HG03097 (cell line): ENCODE results near the gene CUX1.
"Not testable (repeated sequence)": the region's sequence is repeated elsewhere in the genome, so short reads cannot be mapped to it uniquely, and the experiment has no call there.

Experiments
- ATAC-seq: cut with Tn5 transposase; IDR thresholded peaks from one replicate; pipeline ENCODE4 v1.9.1; 2021; ENCODE audit not compliant: unreplicated experiment, low FRiP score

The CUX1 gene

DNA sequence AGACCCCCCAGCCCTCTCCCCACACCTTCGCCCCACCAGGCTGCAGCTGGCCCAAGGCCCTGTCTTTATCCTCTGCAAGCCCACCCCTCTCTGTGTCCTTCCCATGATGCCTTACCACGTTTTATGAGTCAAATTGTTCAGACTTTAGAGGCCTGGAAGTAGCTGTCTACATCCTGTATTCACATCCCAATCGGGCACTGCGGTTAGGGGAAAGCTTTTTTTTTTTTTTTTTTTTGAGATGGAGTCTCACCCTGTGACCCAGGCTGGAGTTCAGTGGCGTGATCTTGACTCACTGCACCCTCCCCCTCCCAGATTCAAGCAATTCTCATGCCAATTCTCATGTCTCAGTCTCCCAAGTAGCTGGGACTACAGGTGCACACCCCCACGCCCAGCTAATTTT lies 347.7 kb downstream of the CUX1 start:
- ATAC-seq, result no peak

DNA sequence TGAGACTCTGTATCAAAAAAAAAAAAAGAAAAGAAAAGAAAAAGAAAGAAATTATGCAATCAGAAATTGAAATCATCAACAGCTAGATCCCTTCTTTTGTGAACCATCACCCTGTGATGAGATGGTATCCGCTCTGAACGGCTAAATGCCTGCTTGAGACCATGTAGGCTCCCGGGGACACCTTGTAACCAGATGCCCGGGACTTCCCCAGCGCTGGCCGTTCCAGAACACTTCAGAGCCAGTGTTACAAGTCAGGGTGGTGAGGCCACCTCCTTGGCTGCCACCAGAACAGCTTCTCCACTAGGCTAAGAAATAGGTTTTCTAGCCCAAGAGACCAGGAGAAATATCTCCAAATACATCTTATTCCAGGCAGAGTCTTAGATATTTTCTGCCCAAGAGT lies 349.8 kb downstream of the CUX1 start:
- no peak for ATAC-seq

DNA sequence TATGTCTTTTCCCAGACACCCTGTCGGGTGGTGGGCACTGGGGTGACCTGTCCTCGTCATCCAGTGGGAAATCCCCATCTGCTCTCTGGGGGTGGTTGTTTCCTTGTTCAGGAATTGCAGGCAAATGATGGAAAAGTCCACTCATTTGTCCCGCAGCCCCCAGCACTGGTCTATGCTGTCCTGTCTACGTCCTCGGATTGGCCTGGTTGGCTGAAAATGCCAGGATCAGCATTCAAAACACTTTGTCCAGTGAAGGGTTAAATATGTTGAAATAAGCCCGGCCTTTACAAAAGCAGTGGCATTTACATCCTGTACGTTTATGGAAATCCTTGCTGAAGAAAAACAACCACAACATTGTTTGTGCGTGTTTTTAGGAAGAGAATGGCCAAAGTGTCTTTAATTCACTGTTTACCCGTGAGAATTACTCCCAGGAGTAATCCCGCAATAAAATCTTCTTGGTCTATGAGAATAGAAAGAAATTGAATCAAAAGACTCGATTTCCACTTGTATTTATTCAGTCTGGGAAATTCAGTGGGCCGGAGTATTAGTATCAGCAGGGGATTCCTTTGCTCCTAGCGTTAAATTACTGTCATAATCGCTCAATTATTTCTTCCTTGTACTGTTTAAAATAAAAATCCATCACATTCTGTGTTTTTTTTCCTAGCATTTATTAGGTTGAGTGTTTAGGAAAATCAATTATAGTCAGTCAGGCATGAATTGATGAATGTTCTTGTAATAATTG lies 352.4 kb downstream of the CUX1 start:
- ATAC-seq, result no peak

DNA sequence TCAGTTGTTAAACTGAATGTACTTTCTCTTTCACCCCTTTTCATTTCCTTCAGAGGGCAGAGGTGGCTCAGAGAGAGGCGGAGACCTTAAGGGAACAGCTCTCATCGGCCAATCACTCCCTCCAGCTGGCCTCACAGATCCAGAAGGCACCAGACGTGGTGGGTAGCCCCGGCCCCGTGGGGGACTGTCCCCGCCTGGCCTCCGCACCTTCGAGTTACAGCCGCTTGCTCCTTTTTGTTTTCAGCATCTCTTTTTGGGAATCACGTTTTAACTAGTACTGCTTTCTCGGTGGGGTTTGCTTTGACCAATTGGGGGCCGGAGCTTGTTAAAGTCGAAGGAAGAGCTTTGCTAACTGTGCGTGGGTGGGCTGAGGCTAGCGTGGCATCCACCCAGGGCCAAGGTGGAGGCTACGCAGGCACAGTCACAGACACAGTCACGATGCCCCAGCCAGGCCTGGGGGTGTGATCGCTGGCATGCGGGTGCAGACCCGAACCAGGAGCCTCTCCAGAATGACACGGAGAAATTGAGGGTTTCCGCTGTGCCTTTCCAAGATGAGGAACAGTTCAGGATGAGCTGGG lies 353.1 kb downstream of the CUX1 start:
- no peak for ATAC-seq

DNA sequence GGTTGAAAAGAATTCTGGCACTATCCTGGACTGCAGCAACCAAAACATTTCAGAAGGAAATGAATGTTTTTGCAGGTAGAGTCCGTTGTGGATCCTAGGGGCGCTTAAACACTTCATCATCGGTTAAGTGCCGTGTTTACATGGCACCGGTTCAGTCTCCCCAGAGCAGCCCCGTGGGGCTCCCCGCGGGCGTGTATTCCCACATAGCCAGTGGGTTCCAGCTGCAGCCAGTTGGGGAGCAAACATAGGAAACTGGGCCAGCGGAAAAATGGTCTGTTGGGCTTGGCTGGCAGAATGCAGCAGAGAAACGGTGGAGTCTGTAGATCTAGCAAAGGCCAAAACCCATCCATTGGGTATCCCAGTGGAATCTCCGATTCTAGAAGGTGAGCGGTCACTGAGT lies 356.2 kb downstream of the CUX1 start:
- no peak for ATAC-seq

DNA sequence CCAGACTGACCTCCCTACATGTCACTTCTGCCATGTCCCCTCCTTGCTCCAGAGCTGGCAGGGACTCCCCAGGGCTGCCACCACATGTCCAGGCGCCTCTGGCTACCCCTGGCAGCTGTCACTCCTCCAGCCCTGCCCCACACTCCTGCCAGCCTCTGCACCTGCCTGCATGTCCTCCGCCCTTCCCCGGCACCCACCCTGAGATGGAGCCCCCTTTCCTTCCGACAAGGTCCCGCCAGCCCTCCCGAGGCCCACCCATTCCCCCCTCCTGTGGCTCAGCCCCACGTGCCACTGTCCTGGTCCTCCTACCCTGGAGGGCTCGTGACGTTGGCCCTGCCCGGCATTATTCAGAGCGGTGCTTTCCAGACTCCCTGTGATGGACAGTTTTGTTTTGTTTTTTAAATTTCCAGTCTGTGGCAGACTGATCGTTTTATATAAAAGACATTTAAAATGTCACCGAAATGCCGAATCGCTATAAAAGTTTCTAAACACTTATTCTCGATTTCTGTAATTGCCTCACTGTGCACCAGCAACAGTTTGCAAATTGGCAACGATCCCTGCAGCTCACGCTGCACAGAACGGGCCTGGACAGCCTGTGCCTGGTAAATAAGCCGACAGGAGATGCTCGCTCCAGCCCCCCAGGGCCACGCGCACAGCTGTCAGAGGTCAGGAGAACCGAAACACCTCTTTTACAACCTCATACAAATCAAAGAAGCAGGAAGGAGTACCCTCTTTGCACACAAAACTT lies 358.2 kb downstream of the CUX1 start:
- ATAC-seq, result no peak

DNA sequence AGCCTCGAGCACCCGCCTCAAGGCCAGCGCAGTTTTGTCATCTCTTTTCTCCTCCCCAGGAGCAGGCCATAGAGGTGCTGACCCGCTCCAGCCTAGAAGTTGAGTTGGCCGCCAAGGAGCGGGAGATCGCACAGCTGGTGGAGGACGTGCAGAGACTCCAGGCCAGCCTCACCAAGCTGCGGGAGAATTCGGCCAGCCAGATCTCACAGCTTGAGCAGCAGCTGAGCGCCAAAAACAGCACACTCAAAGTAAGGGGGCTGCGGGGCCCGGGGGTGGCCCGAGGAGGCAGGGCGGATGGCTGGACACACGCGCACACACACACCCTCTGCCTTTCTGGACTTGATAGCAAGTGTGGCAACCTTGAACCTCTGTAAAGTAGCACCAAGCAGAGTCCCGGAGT lies 361.0 kb downstream of the CUX1 start:
- no peak for ATAC-seq

DNA sequence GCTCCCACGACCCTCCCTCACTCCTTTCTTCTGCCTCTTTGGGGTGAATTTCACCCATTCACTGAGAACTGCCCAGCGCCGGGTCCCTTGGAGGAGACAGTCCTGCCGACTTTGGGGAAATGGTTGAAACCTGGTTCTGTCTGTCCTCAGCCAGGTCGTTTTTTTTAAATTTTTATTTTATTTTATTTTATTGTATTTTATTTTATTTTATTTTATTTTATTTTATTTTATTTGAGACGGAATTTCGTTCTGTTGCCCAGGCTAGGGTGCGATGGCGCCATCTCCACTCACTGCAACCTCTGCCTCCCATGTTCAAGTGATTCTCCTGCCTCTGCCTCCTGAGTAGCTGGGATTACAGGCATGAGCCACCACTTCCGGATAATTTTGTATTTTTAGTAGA lies 363.3 kb downstream of the CUX1 start:
- no peak for ATAC-seq

DNA sequence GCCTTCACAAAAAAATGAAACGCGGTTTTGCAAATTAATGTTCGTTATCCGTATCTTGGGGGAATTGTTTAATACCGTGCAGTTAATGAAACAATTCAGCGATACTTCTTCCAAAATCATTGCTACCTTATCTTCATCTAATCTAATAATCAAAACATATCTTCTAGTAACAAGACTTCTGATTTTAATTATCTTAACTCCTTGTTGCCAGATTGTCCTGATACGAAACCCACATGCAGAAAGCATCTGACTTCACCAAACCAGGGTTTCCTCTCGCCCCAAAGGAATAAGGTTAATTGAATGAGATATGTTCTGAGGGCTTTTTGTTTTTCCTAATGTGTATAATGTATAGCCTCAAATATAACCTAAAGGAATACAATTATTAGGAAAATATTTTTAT lies 364.1 kb downstream of the CUX1 start:
- ATAC-seq, result no peak

DNA sequence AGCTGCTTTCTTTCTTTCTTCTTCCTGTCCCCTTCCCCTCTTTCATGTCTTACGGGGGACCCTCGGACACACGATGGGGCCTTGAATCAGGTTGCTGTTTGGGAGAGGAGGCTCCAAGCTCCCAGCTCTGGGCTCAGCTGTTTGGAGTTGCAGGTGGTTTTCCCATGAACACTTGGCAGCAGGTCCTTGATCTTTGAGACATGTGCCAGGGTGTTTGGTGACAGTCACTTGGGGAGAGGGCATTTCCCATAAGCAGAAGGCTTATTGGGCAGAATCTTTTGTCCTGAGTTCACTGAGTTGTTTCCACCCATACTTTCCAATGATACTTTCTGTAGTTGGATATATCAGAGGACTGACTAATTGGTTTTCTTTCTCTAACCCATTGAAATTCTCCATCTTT lies 364.6 kb downstream of the CUX1 start:
- no peak for ATAC-seq

DNA sequence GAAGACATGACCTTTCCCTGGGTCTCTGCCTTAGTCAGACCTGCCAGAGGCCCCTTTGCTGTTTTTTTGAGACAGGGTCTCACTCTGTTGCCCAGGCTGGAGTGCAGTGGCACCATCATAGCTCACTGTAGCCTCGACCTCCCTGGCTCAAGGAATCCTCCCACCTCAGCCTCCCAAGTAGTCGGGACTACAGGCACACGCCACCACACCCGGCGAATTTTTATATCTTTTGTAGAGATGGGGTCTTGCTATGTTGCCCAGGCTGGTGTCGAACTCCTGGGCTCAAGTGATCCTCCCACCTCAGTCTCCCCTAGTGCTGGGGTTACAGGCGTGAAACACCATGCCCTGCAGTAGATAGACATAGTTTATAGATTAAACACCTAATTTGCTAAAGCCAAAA lies 366.4 kb downstream of the CUX1 start:
- ATAC-seq, result not testable (repeated sequence)

DNA sequence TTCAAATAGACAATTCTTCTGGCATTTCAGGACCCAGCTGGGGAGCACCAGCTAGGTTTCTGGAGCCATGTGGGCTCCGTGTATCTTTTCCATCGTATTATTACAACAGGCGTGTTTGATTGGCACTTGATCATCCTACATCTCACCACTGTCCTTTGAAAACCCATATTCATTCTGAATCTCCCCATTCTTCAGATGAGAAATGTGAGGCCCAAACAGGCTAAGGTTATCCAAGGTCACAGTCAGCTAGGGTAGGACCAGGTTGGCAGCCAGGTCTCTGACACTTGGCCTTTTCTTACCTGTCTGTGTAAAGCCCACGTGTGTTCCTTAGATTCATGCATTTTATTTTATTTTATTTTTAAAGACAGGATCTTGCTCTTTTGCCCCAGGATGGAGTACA lies 366.9 kb downstream of the CUX1 start:
- ATAC-seq, result no peak

DNA sequence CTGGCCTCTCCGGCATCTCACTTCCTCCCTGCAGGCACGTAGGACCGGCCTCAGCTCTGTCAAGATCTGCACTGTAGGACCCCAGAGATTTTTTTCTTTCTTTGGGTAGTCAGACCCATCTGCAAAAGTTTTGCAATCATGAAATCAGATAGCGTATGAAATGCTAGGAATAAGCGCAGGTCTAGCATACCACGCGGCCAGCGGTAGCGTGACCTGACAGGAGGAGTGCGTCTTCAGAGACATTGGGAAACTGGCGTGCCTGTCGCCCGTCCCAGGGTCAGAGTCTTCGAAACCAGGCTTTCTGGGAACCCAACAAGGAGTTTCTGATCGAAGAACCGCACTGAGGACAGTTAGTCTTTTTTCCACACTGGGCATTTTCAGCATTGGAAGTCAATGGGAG lies 368.4 kb downstream of the CUX1 start:
- no peak for ATAC-seq

DNA sequence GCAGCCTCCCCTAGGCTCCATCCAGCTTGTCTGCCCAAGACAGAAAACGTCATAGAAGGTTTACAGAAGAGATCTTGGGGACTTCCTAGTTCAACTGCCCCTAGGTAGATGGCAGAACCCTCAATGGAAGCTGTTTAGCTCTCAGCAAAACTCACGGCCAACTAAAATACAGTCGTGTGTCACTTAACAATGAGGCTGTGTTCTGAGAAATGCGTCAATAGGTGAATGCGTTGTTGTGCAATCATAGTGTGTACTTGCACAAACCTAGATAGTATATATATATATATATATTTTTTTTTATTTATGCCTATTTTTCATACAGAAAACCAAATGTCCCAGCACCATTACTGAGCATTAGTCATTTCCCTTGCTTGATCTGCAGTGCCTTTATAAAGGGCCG lies 368.9 kb downstream of the CUX1 start:
- no peak for ATAC-seq

DNA sequence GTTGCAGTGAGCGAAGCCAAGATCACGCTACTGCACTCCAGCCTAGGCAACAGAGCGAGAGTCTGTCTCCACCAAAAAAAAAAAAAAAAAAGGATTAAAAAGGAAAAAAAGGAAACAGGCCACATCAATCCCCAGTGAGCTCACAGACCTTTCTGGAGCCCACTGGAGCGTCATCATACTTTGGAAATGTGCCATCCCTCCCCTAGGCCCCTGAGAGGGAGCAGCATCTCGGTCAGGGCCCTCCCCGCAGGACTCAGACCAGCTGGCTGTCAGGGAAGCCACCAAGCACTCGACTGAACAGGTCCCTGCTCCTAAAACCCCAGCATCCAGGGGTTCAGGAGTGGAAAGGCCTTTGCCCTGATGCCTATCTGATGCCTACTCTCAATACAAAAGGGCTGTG lies 371.3 kb downstream of the CUX1 start:
- no peak for ATAC-seq

DNA sequence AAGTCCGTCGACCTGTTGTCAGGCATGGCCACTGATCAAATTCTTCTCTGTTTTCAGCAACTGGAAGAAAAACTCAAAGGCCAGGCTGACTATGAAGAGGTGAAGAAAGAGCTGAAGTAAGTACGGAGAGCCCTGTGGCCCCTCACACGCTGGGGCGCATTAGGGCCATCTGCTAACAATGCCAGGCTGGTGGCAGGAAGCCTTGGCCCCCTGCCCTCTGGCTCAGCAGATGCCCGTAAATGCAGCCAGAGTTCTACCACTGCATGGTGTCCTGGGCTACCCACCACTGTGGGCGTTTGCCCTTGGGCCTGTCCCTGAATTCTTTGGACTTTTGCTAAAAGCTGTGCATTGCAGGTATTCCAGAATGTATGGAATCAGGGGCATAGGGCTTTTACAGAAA lies 372.3 kb downstream of the CUX1 start:
- no peak for ATAC-seq

DNA sequence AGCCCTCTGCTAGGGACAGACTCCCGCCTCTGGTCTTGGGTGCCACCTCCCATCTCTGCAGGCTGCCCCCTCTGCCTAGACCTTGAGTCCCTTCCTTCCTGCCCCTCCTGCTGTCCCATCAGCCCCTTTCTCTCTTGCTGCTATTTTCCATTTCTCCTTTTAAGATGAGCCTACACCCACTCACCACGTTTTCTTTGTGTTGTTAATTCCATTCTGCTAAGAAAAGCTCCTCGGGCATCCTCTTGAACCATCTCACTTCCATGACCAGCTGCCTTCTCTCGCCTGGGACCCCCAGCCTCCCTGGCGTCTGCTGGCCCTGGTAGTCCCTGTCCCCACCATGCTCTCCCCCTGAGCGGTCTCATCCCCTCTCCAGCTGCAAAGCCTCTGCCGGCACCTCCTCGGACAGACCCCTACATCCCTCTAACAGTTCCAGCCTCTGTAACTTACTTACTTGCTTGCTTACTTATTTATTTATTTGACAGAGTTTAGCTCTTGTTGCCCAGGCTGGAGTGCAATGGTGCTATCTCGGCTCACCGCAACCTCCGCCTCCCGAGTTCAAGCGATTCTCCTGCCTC lies 373.4 kb downstream of the CUX1 start:
- no peak for ATAC-seq

DNA sequence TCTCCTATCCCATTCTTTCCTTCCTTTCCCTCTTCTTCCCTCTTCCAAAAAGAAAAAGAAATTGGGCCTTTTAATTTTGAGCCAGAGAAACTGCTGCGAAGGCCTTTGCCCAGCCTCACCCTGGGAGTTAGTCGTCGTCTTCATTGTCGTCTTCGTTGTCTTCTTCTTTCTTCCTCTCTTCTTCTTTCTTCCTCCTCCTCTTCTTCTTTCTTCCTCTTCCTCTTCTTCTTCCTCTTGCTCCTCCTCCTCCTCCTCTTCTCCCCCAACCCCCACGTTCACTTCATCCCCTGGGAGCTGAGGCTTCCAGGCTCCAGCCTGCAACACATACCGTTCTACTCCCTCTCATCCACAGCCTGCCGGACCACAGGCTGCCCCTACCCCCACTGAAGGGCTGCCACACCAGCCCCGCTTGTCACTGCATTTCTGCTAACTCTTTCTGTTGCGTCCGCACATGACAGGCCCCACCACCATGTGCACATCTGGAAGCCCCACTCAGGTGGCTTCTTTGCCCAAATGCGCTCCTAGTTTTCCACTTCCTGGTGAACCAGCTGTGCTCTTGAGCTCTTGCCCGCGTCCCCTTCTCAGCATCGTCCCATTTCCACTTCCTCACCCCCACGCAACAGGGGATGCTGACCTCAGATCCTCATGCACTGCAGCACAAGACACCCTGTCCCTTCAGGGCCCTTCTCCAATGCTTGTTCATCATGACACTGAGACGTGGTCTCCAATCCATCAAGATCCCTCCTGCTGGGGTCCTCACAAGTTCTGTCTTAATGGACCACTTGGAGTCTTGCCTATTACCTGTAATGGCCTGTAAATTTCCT lies 374.3 kb downstream of the CUX1 start:
- no peak for ATAC-seq

DNA sequence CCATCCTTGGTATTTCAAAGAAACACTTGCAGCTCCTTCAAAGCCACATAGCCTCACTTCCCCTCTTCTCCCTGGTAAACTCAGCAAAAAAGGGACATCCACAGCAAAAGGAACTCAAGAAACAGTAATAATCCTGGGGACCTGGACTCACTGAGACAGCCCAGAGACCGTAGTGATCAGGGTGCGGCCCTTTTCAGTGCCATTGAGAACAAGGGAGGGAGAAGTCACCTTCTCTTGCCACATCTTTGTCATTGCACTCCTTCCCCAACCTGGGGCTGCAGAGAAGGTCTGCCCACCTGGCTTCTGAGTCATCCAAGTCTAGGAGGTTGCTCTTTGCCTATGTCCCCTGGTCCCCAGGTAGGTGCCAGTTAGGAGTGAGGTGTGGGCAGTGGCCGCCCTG lies 375.4 kb downstream of the CUX1 start:
- no peak for ATAC-seq

DNA sequence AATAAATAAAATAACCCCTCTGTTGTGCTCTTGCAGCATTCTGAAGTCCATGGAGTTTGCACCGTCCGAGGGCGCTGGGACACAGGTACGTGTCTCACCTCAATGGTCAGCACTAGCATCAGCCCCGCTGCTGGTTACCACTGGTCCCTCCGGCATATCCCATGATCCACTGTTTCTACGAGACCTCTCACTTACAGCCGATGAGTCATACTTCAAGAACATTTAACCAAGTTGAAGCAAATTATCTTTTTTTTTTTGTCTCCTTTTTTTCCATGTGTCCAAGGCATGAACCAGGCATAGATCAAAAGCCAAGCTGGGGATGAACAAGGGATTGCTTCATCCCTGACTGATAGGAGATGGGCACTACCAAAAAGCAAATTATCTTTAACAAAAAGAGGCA lies 376.4 kb downstream of the CUX1 start:
- ATAC-seq, result no peak

DNA sequence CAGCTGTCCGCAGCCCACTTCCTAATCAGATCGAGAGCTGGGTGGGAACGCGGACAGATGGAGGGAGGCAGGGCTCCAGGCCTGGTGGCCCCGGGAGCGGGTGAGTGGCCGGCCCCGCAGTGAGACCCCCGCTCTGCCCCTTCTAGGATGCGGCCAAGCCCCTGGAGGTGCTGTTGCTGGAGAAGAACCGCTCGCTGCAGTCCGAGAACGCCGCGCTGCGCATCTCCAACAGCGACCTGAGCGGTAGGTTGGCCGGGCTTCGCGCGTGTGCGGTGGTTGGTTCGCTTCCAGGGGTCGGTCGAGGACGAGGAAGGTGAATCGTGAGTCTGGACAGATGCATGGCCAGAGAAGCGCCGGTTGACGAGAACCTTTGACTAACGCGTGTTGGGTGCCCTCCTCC lies 377.9 kb downstream of the CUX1 start:
- ATAC-seq, result no peak
